Coronary artery (tissue), 2 donors: Measurements from ENCODE around the gene ZNF500.

Experiments used
- DNase-seq: peaks from one replicate; pipeline ENCODE4 v3.0.0-alpha.2; 2017; ENCODE audit warnings: low spot score
- H3K27ac ChIP-seq, 2 donors: fragments of 200-600 bp; sonication (generic); one replicate each; pipeline ENCODE4 v1.5.1; 2016 to 2019
- H3K4me3 ChIP-seq: fragments of 200-600 bp; sonication (generic); 2 replicates; pipeline ENCODE4 v1.5.1; 2016; ENCODE audit warnings: mild to moderate bottlenecking, moderate library complexity
- CTCF ChIP-seq: fragments of 200-600 bp; sonication (generic); IDR thresholded peaks from one replicate; pipeline ENCODE4 v1.5.1; 2019; ENCODE audit warnings: antibody characterized with exemption

ZNF500 gene

GRCh38 chr16:4698321-4699045, 68.5 kb downstream of the ZNF500 start:
- DNase-seq = no peak
- Histone ChIP-seq H3K4me3 (no peak overlapping the region), H3K27ac (no peak overlapping the region)
- no peak for TF ChIP-seq CTCF
